OCI-LY3 (cell line): ENCODE data around the gene CALD1.

Experiments used
- H2AFZ ChIP-seq: fragments of 200-600, 300-600 bp; shearing (Covaris generic); 2 replicates; pipeline ENCODE4 v1.6.0; 2014; ENCODE audit warnings: antibody characterized with exemption, low read depth, low read length
- H3K27ac ChIP-seq: fragments of 200-600, 300-600 bp; sonication (generic); 2 replicates; pipeline ENCODE4 v1.5.1; 2014; ENCODE audit warnings: mild to moderate bottlenecking, low read length, moderate library complexity, mixed read lengths
- H3K27me3 ChIP-seq: fragments of 200-600, 300-600 bp; sonication (generic); 2 replicates; pipeline ENCODE4 v1.6.1; 2014; ENCODE audit warnings: low read depth, low read length, mixed read lengths
- H3K36me3 ChIP-seq: fragments of 200-600, 300-600 bp; sonication (generic); replicated peaks from 2 replicates; pipeline ENCODE3; 2014; ENCODE audit warnings: low read depth, low read length, mixed read lengths
- H3K4me1 ChIP-seq: fragments of 300-600, 200-600 bp; sonication (generic); 2 replicates; pipeline ENCODE4 v1.6.1; 2014; ENCODE audit warnings: low read length, mixed read lengths
- H3K4me2 ChIP-seq: fragments of 200-600, 300-600 bp; sonication (generic); 2 replicates; pipeline ENCODE4 v1.6.1; 2014; ENCODE audit warnings: low read length, mixed read lengths
- H3K4me3 ChIP-seq: fragments of 300-600, 200-600 bp; sonication (generic); 2 replicates; pipeline ENCODE4 v1.5.1; 2014; ENCODE audit warnings: antibody characterized with exemption, mild to moderate bottlenecking, low read length, moderate library complexity
- H3K79me2 ChIP-seq: fragments of 300-600, 200-600 bp; shearing (Covaris generic); 2 replicates; pipeline ENCODE4 v1.6.1; 2014; ENCODE audit warnings: mild to moderate bottlenecking, low read length, mixed read lengths
- H3K9ac ChIP-seq: fragments of 300-600, 200-600 bp; shearing (Covaris generic); 2 replicates; pipeline ENCODE4 v1.6.0; 2014; ENCODE audit warnings: mild to moderate bottlenecking, low read length, moderate library complexity
- H3K9me3 ChIP-seq: fragments of 200-600, 300-600 bp; shearing (Covaris generic); 2 replicates; pipeline ENCODE4 v1.6.1; 2014; ENCODE audit warnings: low read length, mixed read lengths; ENCODE audit not compliant: insufficient read depth
- H4K20me1 ChIP-seq: fragments of 200-600, 300-600 bp; sonication (generic); 2 replicates; pipeline ENCODE4 v1.6.1; 2016; ENCODE audit warnings: low read length, mixed read lengths; ENCODE audit not compliant: insufficient read depth
- EZH2phosphoT487 ChIP-seq: fragments of 200-600 bp; shearing (Covaris generic); IDR thresholded peaks from 2 replicates; pipeline ENCODE4 v1.6.1; 2018; ENCODE audit warnings: antibody characterized with exemption, mixed run types, low read depth
- TF ChIP-seq, protein P1 (sequence below): fragments of 200-600, 300-600 bp; sonication (generic); IDR thresholded peaks from 2 replicates; pipeline ENCODE4 v1.5.1; 2014; ENCODE audit warnings: antibody characterized with exemption, low read length, low read depth

CALD1 gene

GRCh38 chr7:134891696-134892678 lies 112.6 kb downstream of the CALD1 start:
- no peak overlapping the region for H3K27ac ChIP-seq
- no peaks in the 10 kb centered on the region for H3K4me1 ChIP-seq
- peaks cover 13% of the 10 kb centered on the region; the same call in 1 of the 2 replicates for H3K9me3 ChIP-seq
- no peak overlapping the region for H3K9ac ChIP-seq
- H3K4me2 ChIP-seq: no peak overlapping the region
- no peak overlapping the region for H3K4me3 ChIP-seq
- H3K36me3 ChIP-seq: no peaks in the 10 kb centered on the region
- no peak overlapping the region for H2AFZ ChIP-seq
- H3K79me2 ChIP-seq: no peaks in the 10 kb centered on the region
- TF ChIP-seq, protein P1, sequence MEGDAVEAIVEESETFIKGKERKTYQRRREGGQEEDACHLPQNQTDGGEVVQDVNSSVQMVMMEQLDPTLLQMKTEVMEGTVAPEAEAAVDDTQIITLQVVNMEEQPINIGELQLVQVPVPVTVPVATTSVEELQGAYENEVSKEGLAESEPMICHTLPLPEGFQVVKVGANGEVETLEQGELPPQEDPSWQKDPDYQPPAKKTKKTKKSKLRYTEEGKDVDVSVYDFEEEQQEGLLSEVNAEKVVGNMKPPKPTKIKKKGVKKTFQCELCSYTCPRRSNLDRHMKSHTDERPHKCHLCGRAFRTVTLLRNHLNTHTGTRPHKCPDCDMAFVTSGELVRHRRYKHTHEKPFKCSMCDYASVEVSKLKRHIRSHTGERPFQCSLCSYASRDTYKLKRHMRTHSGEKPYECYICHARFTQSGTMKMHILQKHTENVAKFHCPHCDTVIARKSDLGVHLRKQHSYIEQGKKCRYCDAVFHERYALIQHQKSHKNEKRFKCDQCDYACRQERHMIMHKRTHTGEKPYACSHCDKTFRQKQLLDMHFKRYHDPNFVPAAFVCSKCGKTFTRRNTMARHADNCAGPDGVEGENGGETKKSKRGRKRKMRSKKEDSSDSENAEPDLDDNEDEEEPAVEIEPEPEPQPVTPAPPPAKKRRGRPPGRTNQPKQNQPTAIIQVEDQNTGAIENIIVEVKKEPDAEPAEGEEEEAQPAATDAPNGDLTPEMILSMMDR: no peak
- TF ChIP-seq EZH2phosphoT487: no peak
- H4K20me1 ChIP-seq: no peaks in the 10 kb centered on the region
- peaks cover 5% of the 10 kb centered on the region; the same call in 1 of the 2 replicates for H3K27me3 ChIP-seq

GRCh38 chr7:134892963-134893362 lies 113.5 kb downstream of the CALD1 start:
- Histone ChIP-seq H2AFZ (no peak overlapping the region), H3K79me2 (no peaks in the 10 kb centered on the region), H3K27ac (no peak overlapping the region), H3K4me3 (no peak overlapping the region), H3K4me2 (no peak overlapping the region), H3K27me3 (peaks cover 5% of the 10 kb centered on the region; the same call in 1 of the 2 replicates), H3K9me3 (peaks cover 14% of the 10 kb centered on the region; the same call in 1 of the 2 replicates), H3K36me3 (no peaks in the 10 kb centered on the region), H3K4me1 (no peaks in the 10 kb centered on the region), H4K20me1 (no peaks in the 10 kb centered on the region), H3K9ac (no peak overlapping the region)
- TF ChIP-seq EZH2phosphoT487: no peak
- TF ChIP-seq, protein P1: no peak

DNA sequence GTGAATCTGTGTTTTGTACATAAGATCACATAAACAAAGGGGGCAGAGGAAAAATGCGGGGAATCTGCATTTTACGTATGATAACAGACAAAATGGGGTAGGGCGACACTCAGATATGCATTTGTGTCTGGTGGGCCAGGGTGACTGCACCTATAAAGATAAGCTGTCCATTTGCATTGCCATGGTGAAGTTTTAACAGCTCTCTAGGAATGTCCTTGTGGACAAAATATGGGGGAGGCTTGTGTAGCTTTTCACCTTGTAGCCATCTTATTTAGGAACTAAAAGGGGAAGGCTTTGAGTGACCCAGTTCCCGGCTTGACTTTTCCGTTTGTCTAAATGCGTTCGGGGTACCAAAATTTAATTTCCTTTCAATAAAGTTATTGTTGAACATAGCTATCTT lies 114.5 kb downstream of the CALD1 start:
- TF ChIP-seq, protein P1: no peak
- TF ChIP-seq EZH2phosphoT487: no peak
- Histone ChIP-seq H2AFZ (no peak overlapping the region), H4K20me1 (no peaks in the 10 kb centered on the region), H3K9ac (no peak overlapping the region), H3K36me3 (no peaks in the 10 kb centered on the region), H3K9me3 (peaks cover 14% of the 10 kb centered on the region; the same call in 1 of the 2 replicates), H3K79me2 (no peaks in the 10 kb centered on the region), H3K4me3 (no peak overlapping the region), H3K27me3 (peaks cover 5% of the 10 kb centered on the region; the same call in 1 of the 2 replicates), H3K27ac (no peak overlapping the region), H3K4me1 (no peaks in the 10 kb centered on the region), H3K4me2 (no peak overlapping the region)

GRCh38 chr7:134894928-134895327 lies 115.5 kb downstream of the CALD1 start:
- H3K79me2 ChIP-seq: no peaks in the 10 kb centered on the region
- H3K4me3 ChIP-seq: no peak overlapping the region
- H3K36me3 ChIP-seq: no peaks in the 10 kb centered on the region
- peaks cover 5% of the 10 kb centered on the region; the same call in 1 of the 2 replicates for H3K27me3 ChIP-seq
- no peak overlapping the region for H3K27ac ChIP-seq
- H3K9me3 ChIP-seq: peaks cover 14% of the 10 kb centered on the region; the same call in 1 of the 2 replicates
- no peaks in the 10 kb centered on the region for H4K20me1 ChIP-seq
- no peak overlapping the region for H2AFZ ChIP-seq
- no peaks in the 10 kb centered on the region for H3K4me1 ChIP-seq
- no peak overlapping the region for H3K4me2 ChIP-seq
- TF ChIP-seq, protein P1: no peak
- TF ChIP-seq EZH2phosphoT487: no peak
- H3K9ac ChIP-seq: no peak overlapping the region
